ENCODE results near the gene TBL1Y.

DNA sequence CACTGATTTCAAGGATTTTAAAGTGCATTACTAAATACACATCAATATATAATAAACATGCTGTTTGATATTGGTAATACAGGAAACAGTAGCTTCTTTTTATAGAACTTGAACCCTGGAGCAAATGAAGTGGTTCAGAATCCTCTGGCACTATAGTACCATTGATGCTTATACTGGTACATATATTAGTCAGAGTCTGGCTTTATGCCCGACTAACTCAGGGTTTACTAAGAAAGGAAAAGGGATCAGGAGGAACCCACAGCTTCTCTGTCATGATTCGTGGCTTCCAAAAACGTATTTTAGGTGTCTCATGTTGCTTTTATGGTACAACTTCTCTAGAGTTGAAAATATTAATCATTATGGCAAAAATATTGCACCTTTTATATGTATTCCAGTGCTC lies 72.7 kb downstream of the TBL1Y start:
- TF ChIP-seq GATA2 (IDR thresholded peaks at IDR 0.05; ENCODE audit: low read depth, low read length) (no peak), GATA3 (IDR thresholded peaks at IDR 0.05; ENCODE audit: low read depth, low read length) (no peak)
